Measurements from ENCODE around the gene TAF1A.

DNA sequence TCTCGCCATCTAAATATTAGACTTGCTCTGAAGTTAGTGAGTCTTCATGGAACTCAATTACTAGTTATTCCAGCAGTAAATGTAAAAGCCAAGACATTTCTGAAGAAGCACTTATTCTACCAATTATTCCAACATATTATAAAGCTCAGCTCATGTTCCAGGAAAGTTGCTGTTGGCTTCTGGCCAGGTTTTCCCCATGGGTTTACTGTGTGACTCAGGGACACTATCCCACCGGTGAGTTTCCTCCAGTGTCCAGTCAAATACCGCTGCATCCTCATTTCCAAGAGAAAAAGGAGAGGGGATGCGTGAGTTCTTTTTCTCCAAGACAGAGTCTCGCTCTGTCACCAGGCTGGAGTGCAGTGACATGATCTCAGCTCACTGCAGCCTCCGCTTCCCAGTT is 32.6 kb downstream of the TAF1A start:
- no peak for TF ChIP-seq POLR2AphosphoS5 (IDR thresholded peaks at IDR 0.05; ENCODE audit: low read depth, low read length)
- TF ChIP-seq, protein P1, sequence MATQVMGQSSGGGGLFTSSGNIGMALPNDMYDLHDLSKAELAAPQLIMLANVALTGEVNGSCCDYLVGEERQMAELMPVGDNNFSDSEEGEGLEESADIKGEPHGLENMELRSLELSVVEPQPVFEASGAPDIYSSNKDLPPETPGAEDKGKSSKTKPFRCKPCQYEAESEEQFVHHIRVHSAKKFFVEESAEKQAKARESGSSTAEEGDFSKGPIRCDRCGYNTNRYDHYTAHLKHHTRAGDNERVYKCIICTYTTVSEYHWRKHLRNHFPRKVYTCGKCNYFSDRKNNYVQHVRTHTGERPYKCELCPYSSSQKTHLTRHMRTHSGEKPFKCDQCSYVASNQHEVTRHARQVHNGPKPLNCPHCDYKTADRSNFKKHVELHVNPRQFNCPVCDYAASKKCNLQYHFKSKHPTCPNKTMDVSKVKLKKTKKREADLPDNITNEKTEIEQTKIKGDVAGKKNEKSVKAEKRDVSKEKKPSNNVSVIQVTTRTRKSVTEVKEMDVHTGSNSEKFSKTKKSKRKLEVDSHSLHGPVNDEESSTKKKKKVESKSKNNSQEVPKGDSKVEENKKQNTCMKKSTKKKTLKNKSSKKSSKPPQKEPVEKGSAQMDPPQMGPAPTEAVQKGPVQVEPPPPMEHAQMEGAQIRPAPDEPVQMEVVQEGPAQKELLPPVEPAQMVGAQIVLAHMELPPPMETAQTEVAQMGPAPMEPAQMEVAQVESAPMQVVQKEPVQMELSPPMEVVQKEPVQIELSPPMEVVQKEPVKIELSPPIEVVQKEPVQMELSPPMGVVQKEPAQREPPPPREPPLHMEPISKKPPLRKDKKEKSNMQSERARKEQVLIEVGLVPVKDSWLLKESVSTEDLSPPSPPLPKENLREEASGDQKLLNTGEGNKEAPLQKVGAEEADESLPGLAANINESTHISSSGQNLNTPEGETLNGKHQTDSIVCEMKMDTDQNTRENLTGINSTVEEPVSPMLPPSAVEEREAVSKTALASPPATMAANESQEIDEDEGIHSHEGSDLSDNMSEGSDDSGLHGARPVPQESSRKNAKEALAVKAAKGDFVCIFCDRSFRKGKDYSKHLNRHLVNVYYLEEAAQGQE (IDR thresholded peaks at IDR 0.05; ENCODE audit: insufficient read depth in 1 of 2, low read depth in 2 of 2, low read length in 2 of 2) = no peak
- TF ChIP-seq TAF1 (IDR thresholded peaks at IDR 0.05; ENCODE audit: borderline replicate concordance, insufficient read depth, low read length) = no peak

Measured in PFSK-1 (cell line).